Effector memory CD4-positive, alpha-beta T cell (primary cell): Measurements from ENCODE around the gene MMP1.

ENCODE experiments used
- DNase-seq, 3 donors: peaks; one replicate each; pipeline ENCODE4 v3.0.0-alpha.2; 2020
- H3K27ac ChIP-seq: 2 replicates; pipeline ENCODE4 v1.7.0; 2013; ENCODE audit warnings: mild to moderate bottlenecking, low read length, moderate library complexity; ENCODE audit not compliant: insufficient read depth, poor library complexity, severe bottlenecking
- H3K27me3 ChIP-seq: replicated peaks from 2 replicates; pipeline ENCODE4 v1.7.0; 2013; ENCODE audit warnings: mild to moderate bottlenecking, low read length; ENCODE audit not compliant: insufficient read depth, control insufficient read depth, poor library complexity, severe bottlenecking
- H3K36me3 ChIP-seq: 2 replicates; pipeline ENCODE4 v1.7.0; 2013; ENCODE audit warnings: mild to moderate bottlenecking, low read length, moderate library complexity; ENCODE audit not compliant: control insufficient read depth, insufficient read depth
- H3K4me1 ChIP-seq: 2 replicates; pipeline ENCODE4 v1.7.0; 2013; ENCODE audit warnings: low read length, mild to moderate bottlenecking; ENCODE audit not compliant: control insufficient read depth, insufficient read depth, poor library complexity, severe bottlenecking
- H3K4me3 ChIP-seq: 2 replicates; pipeline ENCODE4 v1.7.0; 2013; ENCODE audit warnings: low read length, low read depth, mild to moderate bottlenecking; ENCODE audit not compliant: insufficient read depth, poor library complexity, severe bottlenecking
- H3K9me3 ChIP-seq: 2 replicates; pipeline ENCODE4 v1.7.0; 2013; ENCODE audit warnings: mild to moderate bottlenecking, low read length, moderate library complexity; ENCODE audit not compliant: control insufficient read depth

MMP1 gene

DNA sequence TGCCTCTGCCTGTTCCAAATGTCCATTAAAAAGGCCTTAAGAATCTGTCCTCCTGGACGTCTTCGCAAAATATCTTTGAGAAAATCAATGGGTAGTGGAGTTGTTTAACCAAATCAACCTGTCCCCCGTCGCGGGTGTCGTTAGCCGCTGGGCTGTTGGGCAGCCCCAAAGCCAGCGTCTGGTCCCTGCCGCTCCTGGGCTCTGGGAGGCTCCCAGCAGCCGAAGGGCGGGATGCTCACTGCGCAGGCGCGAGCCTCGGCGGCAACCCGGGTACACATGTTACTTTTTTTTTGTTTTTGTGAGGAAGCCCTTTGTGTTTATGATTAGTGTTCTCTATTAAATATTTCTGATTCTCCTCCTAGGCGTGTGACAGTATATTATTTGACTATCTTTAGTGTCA lies 30.2 kb downstream of the MMP1 start:
- H3K4me1 ChIP-seq = no peaks in the 10 kb centered on the region
- H3K27ac ChIP-seq = no peak overlapping the region
- H3K36me3 ChIP-seq = no peaks in the 10 kb centered on the region
- no peak overlapping the region for H3K4me3 ChIP-seq
- H3K27me3 ChIP-seq = no peaks in the 10 kb centered on the region
- DNase-seq = no peak
- H3K9me3 ChIP-seq = no peaks in the 10 kb centered on the region

DNA sequence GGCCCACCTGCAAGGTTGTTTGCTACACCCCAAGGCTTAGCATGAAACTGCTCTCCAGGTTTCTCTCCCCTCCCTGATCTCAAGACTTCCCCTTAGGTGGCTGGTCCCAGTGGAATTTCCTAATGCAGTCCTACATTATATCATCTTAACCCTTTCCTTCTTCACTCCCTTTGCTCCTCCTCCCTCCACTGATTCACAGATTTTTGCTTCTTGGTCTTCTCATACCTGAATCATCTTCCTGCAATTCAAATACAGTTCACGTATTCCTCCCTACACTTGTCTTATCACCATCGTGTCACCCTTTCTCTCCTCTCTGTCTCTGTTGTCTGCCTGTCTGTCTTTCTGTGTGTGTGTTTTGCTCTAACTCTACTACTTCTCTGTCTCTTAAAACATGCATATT lies 34.5 kb downstream of the MMP1 start:
- H3K9me3 ChIP-seq = no peaks in the 10 kb centered on the region
- H3K4me3 ChIP-seq = no peak overlapping the region
- H3K27ac ChIP-seq = no peak overlapping the region
- H3K4me1 ChIP-seq = no peaks in the 10 kb centered on the region
- H3K36me3 ChIP-seq = no peaks in the 10 kb centered on the region
- no peaks in the 10 kb centered on the region for H3K27me3 ChIP-seq
- DNase-seq = no peak

DNA sequence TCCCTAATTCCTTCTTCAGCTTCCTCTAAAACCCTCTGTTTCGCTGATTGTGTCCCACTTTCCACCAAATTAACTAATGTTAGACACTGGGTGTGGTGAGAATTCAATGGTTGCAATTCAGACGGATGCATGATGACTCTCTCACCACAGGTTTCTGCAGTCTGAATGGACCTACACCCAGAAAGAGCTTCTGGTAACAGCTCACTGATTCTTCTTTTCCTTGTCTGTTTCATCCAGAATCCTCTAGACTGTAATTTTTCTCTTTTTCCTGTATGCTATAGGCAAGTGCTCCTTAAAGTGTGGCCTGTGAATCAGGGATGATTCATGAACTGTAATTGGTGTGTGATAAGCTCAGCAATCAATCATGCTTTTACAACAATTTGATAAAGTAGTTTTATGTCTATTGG lies 35.6 kb downstream of the MMP1 start:
- Histone ChIP-seq H3K4me1 (no peaks in the 10 kb centered on the region), H3K27ac (no peak overlapping the region)

DNA sequence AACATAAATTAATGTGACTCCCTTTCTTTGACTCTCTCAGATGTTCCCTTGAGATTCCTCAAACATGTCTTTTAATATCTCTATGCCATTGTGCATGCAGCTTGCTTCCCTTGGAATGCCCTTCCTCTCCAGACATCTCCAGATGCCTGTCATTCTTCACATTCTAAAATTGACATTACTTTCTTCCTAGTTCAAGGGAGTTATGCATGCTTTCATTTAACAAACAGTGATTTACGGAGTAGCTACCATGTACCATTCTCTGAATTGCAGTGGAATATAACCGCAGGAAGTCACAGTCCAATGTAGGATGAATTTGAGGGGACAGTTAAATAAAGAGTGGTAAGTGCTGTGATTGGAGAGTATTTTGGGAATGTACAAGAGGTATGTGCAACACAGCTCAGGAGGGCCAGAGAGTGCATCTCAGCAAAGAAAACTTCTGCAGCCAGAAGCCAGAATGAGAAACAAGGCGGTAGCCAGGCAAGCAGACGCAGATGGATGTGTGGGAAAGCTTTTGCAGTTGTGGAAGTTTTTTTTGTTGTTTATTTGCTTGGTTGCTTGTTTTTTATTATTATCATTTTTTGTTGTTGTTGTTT lies 36.2 kb downstream of the MMP1 start:
- H3K4me3 ChIP-seq = no peak overlapping the region
- no peaks in the 10 kb centered on the region for H3K9me3 ChIP-seq
- H3K4me1 ChIP-seq = no peaks in the 10 kb centered on the region
- no peak for DNase-seq
- peaks cover 2% of the 10 kb centered on the region for H3K27me3 ChIP-seq
- H3K27ac ChIP-seq = no peak overlapping the region
- no peaks in the 10 kb centered on the region for H3K36me3 ChIP-seq

More for the DNA sequence above, 35.6 kb downstream of the MMP1 start:
- H3K27me3 ChIP-seq = peaks cover 2% of the 10 kb centered on the region
- H3K4me3 ChIP-seq = no peak overlapping the region
- H3K9me3 ChIP-seq = no peaks in the 10 kb centered on the region
- no peak for DNase-seq
- no peaks in the 10 kb centered on the region for H3K36me3 ChIP-seq

DNA sequence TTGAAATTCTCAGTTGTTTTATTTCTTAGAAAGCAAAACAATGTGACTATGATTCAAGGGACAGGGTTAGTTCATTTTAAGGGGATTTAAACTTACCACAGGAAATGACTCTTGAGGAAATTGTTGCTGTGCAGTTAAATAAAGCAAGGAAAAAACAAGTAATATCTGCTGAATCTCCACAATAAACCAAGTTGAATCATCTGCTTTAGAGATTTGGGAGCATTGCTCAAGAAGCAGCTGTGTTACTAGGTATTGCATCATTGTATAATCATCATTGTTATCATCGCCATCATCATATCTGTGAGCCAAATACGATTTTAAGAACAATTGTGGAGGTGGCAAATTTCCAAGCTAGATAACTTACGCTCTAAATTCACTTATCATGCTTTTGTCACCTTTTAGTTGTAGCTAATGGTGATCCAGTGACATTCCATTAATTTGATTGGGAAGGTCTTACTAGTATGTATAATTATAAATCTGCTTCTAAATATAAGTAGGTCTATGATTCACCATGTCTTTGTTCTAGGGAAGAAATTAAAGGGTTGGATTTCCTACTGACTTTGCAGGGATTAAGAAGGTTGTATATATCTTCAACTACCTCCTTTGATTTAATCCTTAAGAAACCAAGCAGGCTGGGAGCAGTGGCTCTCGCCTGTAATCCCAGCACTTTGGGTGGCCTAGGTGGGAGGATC lies 37.5 kb downstream of the MMP1 start:
- Histone ChIP-seq H3K36me3 (no peaks in the 10 kb centered on the region), H3K9me3 (no peaks in the 10 kb centered on the region), H3K4me3 (no peak overlapping the region), H3K27ac (no peak overlapping the region), H3K27me3 (peaks cover 2% of the 10 kb centered on the region), H3K4me1 (no peaks in the 10 kb centered on the region)
- DNase-seq = no peak

DNA sequence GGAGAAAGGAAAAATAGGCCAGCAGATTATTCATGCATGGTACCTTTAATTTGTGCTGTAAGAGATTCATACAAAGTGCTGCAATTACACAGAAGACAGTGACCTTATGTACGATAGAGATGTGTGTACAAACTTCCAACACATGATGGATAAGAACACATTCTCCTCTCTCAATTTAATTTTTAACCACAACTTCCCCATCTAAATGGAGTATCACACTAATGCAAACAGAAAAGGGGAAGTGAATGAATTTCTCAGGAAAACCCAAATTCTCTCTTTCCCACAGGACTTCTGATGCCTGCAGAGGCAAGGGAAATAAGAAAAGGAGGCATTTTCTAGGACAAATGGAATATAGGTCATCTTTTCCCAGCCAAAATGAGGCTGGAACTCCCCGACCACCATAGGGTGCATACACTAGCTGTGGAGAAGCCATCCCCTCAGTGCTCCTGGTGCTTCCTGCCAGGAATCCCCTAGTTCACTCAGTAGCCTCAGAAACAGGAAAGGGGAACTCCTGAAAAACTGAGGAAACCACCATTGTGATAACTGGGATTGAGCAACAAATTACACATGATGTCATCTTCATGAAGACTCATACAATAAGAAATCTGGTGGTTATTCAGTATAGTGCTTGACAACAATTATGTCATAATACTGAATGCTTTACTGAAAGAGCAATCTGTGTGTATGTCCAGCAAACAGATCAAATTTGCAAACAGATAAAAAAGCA lies 40.0 kb downstream of the MMP1 start:
- Histone ChIP-seq H3K36me3 (no peaks in the 10 kb centered on the region), H3K27ac (no peak overlapping the region), H3K4me1 (no peaks in the 10 kb centered on the region), H3K9me3 (no peaks in the 10 kb centered on the region), H3K4me3 (no peak overlapping the region), H3K27me3 (peaks cover 2% of the 10 kb centered on the region)
- no peak for DNase-seq

DNA sequence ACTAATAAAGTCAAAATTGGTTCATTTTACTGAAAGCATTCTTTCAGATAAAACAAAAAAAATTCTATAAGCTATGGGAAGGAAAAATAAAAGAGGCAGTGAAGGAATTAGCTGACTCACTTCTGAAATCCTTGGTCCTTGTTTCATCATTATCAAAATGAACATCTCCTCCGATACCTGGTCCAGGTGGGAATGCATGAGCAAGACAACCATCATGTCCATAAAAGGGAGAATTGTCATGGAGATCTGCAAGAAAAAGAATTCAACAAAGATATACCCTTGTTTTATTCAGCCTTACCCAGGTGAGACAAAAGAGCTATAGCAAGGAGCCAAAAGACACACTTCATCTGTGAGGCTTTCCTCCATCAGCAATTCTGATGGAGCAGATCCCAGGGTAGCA lies 44.7 kb downstream of the MMP1 start:
- no peak overlapping the region for H3K27ac ChIP-seq
- no peak overlapping the region for H3K4me3 ChIP-seq
- no peaks in the 10 kb centered on the region for H3K36me3 ChIP-seq
- no peaks in the 10 kb centered on the region for H3K9me3 ChIP-seq
- H3K4me1 ChIP-seq = no peaks in the 10 kb centered on the region
- H3K27me3 ChIP-seq = peaks cover 2% of the 10 kb centered on the region
- DNase-seq = no peak

DNA sequence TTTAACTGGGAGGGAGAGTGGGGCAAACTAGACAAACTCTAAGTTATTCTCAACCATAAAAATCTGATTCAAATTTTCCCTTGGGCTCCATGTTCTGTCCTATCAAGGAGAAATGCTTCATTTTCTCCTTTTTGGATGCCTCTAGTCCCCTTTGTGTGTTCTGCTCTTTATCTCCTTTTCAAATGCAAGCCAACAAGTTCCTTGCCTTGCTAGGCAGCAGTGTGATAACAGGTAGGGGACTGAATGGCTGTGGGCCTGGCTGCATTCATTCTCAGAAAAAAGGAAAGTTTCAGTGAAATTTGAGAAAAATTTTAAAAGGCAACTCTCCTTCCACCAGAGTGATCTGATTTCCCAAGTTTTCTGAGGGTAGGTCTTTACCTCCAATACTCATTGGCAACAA lies 46.3 kb downstream of the MMP1 start:
- Histone ChIP-seq H3K27ac (no peak overlapping the region), H3K4me3 (no peak overlapping the region), H3K9me3 (no peaks in the 10 kb centered on the region), H3K36me3 (no peaks in the 10 kb centered on the region), H3K4me1 (no peaks in the 10 kb centered on the region), H3K27me3 (no peaks in the 10 kb centered on the region)
- DNase-seq = no peak

DNA sequence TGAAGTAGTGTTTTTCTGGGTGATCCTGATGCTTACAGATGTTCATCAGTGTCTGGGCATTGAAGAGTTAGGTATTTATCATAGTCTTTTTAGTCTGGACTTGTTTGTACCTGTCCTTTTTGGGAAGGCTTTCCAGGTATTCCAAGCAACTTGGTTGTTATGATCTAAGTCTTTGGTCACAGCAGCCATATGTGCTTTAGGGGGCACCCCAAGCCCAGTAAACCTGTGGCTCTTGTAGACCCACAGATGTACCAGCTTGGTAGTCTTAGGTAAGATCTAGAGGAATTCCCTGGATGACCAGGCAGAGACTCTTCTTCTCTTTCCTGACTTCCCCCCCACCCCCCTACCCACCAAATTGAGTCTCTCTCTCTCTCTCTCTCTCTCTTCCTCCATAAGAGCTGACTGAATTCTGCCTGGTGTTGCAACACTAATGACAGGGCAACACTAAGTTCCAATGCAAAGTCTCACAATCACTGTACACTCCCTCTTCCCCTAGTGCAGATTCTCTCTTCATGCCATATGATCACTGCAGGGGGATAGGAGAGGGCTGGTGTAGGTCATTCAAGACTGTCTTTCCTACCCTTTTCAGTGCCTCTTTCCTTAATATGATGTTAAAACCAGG lies 48.7 kb downstream of the MMP1 start:
- H3K9me3 ChIP-seq = no peaks in the 10 kb centered on the region
- no peaks in the 10 kb centered on the region for H3K36me3 ChIP-seq
- H3K27ac ChIP-seq = no peak overlapping the region
- no peaks in the 10 kb centered on the region for H3K27me3 ChIP-seq
- no peaks in the 10 kb centered on the region for H3K4me1 ChIP-seq
- no peak overlapping the region for H3K4me3 ChIP-seq
- no peak for DNase-seq
